Measurements from ENCODE around the gene SLC35G3. TPM values are rescaled to one million over a fixed set of nuclear protein-coding genes. Genes with fewer than 3 reads are reported as not detected.

SLC35G3 gene
- total and polyA plus RNA-seq, 4 donors, result not detected

DNA sequence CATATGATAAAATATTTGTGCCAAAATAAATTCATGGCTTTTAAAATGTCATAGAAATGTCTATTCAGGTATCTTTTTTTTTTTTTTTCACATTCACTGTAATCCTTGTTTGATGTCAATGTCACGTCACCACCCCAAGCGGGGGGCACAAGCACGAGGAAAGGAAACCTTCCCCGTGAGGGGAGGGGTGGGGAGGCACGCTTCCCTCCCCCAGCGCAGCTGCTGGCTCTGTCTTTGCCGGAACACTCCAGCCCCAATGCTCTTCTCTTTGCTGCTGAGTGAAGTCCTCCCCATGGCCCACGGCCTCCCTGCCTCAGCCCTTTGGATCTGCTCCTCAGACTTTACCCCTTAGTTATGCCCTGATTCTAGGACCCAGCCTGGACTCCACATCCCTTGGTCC lies 1.5 kb downstream of the SLC35G3 start (continued):
- TF ChIP-seq, protein P1, sequence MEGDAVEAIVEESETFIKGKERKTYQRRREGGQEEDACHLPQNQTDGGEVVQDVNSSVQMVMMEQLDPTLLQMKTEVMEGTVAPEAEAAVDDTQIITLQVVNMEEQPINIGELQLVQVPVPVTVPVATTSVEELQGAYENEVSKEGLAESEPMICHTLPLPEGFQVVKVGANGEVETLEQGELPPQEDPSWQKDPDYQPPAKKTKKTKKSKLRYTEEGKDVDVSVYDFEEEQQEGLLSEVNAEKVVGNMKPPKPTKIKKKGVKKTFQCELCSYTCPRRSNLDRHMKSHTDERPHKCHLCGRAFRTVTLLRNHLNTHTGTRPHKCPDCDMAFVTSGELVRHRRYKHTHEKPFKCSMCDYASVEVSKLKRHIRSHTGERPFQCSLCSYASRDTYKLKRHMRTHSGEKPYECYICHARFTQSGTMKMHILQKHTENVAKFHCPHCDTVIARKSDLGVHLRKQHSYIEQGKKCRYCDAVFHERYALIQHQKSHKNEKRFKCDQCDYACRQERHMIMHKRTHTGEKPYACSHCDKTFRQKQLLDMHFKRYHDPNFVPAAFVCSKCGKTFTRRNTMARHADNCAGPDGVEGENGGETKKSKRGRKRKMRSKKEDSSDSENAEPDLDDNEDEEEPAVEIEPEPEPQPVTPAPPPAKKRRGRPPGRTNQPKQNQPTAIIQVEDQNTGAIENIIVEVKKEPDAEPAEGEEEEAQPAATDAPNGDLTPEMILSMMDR (IDR thresholded peaks at IDR 0.05; ENCODE audit: low read depth, low read length, missing input control), result no peak
- TF ChIP-seq GABPA (IDR thresholded peaks at IDR 0.05 in 1 of 2, conservative IDR thresholded peaks at IDR 0.05 in 1 of 2), result no peak
- no peak for TF ChIP-seq FOXA1 (IDR thresholded peaks at IDR 0.05)
- no peak for TF ChIP-seq FOXA2 (IDR thresholded peaks at IDR 0.05)
- TF ChIP-seq, protein P2, sequence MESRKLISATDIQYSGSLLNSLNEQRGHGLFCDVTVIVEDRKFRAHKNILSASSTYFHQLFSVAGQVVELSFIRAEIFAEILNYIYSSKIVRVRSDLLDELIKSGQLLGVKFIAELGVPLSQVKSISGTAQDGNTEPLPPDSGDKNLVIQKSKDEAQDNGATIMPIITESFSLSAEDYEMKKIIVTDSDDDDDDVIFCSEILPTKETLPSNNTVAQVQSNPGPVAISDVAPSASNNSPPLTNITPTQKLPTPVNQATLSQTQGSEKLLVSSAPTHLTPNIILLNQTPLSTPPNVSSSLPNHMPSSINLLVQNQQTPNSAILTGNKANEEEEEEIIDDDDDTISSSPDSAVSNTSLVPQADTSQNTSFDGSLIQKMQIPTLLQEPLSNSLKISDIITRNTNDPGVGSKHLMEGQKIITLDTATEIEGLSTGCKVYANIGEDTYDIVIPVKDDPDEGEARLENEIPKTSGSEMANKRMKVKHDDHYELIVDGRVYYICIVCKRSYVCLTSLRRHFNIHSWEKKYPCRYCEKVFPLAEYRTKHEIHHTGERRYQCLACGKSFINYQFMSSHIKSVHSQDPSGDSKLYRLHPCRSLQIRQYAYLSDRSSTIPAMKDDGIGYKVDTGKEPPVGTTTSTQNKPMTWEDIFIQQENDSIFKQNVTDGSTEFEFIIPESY (IDR thresholded peaks at IDR 0.05), result no peak
- no peak for TF ChIP-seq NR2F2 (IDR thresholded peaks at IDR 0.05)

DNA sequence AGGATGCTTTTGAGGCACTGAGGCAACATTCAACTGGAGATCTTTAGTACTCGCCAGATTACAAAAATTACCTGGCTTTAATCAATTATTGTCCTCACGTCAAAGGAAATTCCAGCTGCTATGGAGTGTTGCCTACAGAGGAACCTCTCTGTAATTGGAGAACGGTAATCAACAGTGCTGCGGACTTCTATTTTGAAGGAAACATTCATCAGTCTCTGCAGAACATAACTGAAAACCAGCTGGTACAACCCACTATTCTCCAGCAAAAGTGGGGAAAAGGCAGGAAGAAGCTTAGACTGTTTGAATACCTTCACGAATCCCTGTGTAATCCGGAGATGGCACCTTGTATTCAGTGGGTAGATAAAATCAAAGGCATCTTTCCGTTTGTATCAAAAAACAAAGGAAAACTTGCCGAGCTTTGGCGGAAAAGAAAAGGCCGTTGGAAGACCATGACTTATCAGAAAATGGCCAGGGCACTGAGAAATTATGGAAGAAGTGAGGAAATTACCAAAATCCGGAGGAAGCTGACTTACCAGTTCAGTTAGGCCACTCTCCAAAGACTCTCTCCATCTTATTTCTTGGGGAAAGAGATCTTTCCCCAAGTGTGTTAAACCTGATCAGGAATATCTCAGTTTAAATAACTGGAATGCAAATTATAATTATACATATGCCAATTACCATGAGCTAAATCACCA lies 3.0 kb downstream of the SLC35G3 start:
- 76% methylated on average over 11 of the region's 11 CpGs for WGBS
- Histone ChIP-seq H3K4me1 (ENCODE audit: control insufficient read depth in 4 of 4, insufficient read depth in 4 of 4, low read length in 3 of 4) (no peaks in the 10 kb centered on the region), H3K4me3 (ENCODE audit: low read depth in 1 of 3, low read length in 3 of 3) (no peak overlapping the region), H3K27ac (ENCODE audit: low read depth in 1 of 2, low read length in 2 of 2) (no peak overlapping the region), H3K9me3 (ENCODE audit: control insufficient read depth in 4 of 4, low read length in 3 of 4) (no peaks in the 10 kb centered on the region), H3K9ac (ENCODE audit: low read depth in 1 of 2, low read length in 2 of 2) (no peak overlapping the region), H3K27me3 (ENCODE audit: control insufficient read depth in 4 of 4, insufficient read depth in 4 of 4, low read length in 3 of 4) (peaks cover 0 to 3% (median 0%) of the 10 kb centered on the region in 4 donors), H3K36me3 (ENCODE audit: control insufficient read depth in 4 of 4, insufficient read depth in 3 of 4, low read depth in 1 of 4, low read length in 3 of 4) (no peaks in the 10 kb centered on the region)
- TF ChIP-seq FOXA2 (IDR thresholded peaks at IDR 0.05) (no peak), JUND (IDR thresholded peaks at IDR 0.05) (no peak), FOXA1 (IDR thresholded peaks at IDR 0.05) (no peak), RAD21 (IDR thresholded peaks at IDR 0.05) (no peak)
- TF ChIP-seq, protein P3, sequence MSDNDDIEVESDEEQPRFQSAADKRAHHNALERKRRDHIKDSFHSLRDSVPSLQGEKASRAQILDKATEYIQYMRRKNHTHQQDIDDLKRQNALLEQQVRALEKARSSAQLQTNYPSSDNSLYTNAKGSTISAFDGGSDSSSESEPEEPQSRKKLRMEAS (IDR thresholded peaks at IDR 0.05), result no peak
- DNase-seq (ENCODE audit: low spot score), result no peak

DNA sequence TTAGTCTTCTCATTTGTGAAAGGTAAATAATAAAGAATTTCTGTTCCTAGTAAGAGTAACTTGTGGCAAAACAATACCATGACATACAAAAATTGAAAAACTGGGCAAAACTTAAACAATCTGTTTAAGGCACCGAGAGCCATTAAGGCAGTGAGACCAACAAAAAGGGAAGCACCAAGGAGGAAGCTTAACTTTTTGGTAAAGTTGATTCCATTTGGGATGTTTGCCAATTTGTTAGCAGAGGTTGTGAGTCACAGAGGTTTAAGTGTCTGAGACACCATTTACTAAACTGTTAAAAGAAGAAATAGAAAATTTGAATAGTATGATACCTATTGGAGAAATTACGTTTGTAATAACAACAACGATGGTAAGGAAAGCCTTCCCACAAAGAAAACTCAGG lies 4.9 kb downstream of the SLC35G3 start:
- Histone ChIP-seq H3K27ac (ENCODE audit: low read depth in 1 of 2, low read length in 2 of 2) (no peak overlapping the region), H3K4me3 (ENCODE audit: low read depth in 1 of 3, low read length in 3 of 3) (no peak overlapping the region), H3K36me3 (ENCODE audit: control insufficient read depth in 4 of 4, insufficient read depth in 3 of 4, low read depth in 1 of 4, low read length in 3 of 4) (no peaks in the 10 kb centered on the region), H3K4me1 (ENCODE audit: control insufficient read depth in 4 of 4, insufficient read depth in 4 of 4, low read length in 3 of 4) (no peaks in the 10 kb centered on the region), H3K27me3 (ENCODE audit: control insufficient read depth in 4 of 4, insufficient read depth in 4 of 4, low read length in 3 of 4) (peaks cover 0 to 3% (median 0%) of the 10 kb centered on the region in 4 donors), H3K9ac (ENCODE audit: low read depth in 1 of 2, low read length in 2 of 2) (no peak overlapping the region), H3K9me3 (ENCODE audit: control insufficient read depth in 4 of 4, low read length in 3 of 4) (no peaks in the 10 kb centered on the region)
- DNase-seq (ENCODE audit: low spot score), result no peak
- TF ChIP-seq HNF4G (IDR thresholded peaks at IDR 0.05) (no peak), SP1 (IDR thresholded peaks at IDR 0.05) (no peak), GABPA (IDR thresholded peaks at IDR 0.05 in 1 of 2, conservative IDR thresholded peaks at IDR 0.05 in 1 of 2) (no peak), FOXA1 (IDR thresholded peaks at IDR 0.05) (no peak), NR2F2 (IDR thresholded peaks at IDR 0.05) (no peak), FOXA2 (IDR thresholded peaks at IDR 0.05) (no peak)
- TF ChIP-seq, protein P2 (IDR thresholded peaks at IDR 0.05), result no peak
- TF ChIP-seq, protein P4, sequence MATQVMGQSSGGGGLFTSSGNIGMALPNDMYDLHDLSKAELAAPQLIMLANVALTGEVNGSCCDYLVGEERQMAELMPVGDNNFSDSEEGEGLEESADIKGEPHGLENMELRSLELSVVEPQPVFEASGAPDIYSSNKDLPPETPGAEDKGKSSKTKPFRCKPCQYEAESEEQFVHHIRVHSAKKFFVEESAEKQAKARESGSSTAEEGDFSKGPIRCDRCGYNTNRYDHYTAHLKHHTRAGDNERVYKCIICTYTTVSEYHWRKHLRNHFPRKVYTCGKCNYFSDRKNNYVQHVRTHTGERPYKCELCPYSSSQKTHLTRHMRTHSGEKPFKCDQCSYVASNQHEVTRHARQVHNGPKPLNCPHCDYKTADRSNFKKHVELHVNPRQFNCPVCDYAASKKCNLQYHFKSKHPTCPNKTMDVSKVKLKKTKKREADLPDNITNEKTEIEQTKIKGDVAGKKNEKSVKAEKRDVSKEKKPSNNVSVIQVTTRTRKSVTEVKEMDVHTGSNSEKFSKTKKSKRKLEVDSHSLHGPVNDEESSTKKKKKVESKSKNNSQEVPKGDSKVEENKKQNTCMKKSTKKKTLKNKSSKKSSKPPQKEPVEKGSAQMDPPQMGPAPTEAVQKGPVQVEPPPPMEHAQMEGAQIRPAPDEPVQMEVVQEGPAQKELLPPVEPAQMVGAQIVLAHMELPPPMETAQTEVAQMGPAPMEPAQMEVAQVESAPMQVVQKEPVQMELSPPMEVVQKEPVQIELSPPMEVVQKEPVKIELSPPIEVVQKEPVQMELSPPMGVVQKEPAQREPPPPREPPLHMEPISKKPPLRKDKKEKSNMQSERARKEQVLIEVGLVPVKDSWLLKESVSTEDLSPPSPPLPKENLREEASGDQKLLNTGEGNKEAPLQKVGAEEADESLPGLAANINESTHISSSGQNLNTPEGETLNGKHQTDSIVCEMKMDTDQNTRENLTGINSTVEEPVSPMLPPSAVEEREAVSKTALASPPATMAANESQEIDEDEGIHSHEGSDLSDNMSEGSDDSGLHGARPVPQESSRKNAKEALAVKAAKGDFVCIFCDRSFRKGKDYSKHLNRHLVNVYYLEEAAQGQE (IDR thresholded peaks at IDR 0.05), result no peak
- TF ChIP-seq, protein P3 (IDR thresholded peaks at IDR 0.05), result no peak
- TF ChIP-seq, protein P1 (IDR thresholded peaks at IDR 0.05; ENCODE audit: low read depth, low read length, missing input control), result no peak
- TF ChIP-seq, protein P5, sequence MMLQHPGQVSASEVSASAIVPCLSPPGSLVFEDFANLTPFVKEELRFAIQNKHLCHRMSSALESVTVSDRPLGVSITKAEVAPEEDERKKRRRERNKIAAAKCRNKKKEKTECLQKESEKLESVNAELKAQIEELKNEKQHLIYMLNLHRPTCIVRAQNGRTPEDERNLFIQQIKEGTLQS (IDR thresholded peaks at IDR 0.05), result no peak
- WGBS, result 75% methylated on average over 3 of the region's 3 CpGs
